HG03439 (cell line): ENCODE measurements around the gene GRIA2.
"Not testable (repeated sequence)": the region's sequence is repeated elsewhere in the genome, so short reads cannot be mapped to it uniquely, and the experiment has no call there.

Experiments used
- ATAC-seq: cut with Tn5 transposase; IDR thresholded peaks from one replicate; pipeline ENCODE4 v1.9.1; 2021; ENCODE audit warnings: mild to moderate bottlenecking, moderate library complexity; ENCODE audit not compliant: unreplicated experiment

The GRIA2 gene

GRCh38 chr4:157220371-157220881, at the start of gene GRIA2:
Gene GRIA2, plus strand, starts transcription at chr4:157220728. Its CDS starts 315 bp downstream, at chr4:157221043.
- no peak for ATAC-seq

GRCh38 chr4:157172011-157172410, 48.5 kb upstream of the GRIA2 start:
- ATAC-seq: no peak

- not testable (repeated sequence) for ATAC-seq
Measured at GRCh38 chr4:157180268-157180667, 40.3 kb upstream of the GRIA2 start.

- ATAC-seq: no peak
Measured at GRCh38 chr4:157184300-157184699, 36.2 kb upstream of the GRIA2 start.

GRCh38 chr4:157185363-157185762, 35.2 kb upstream of the GRIA2 start:
- no peak for ATAC-seq

- ATAC-seq: no peak
Measured at GRCh38 chr4:157195374-157195773, 25.2 kb upstream of the GRIA2 start.

- no peak for ATAC-seq
Measured at GRCh38 chr4:157196046-157196445, 24.5 kb upstream of the GRIA2 start.

- peak; percentile 61 for ATAC-seq
Measured at GRCh38 chr4:157204634-157205244, 15.8 kb upstream of the GRIA2 start.

GRCh38 chr4:157217708-157218107, 2.8 kb upstream of the GRIA2 start:
- ATAC-seq: no peak

GRCh38 chr4:157219711-157220370, 687 bp upstream of the GRIA2 start:
- ATAC-seq: no peak

GRCh38 chr4:157221426-157221894, 932 bp downstream of the GRIA2 start:
- ATAC-seq: no peak

- no peak for ATAC-seq
Measured at GRCh38 chr4:157221895-157222770, 1.6 kb downstream of the GRIA2 start.

- ATAC-seq: no peak
Measured at GRCh38 chr4:157222771-157223160, 2.2 kb downstream of the GRIA2 start.

GRCh38 chr4:157223456-157223855, 2.9 kb downstream of the GRIA2 start:
- ATAC-seq: no peak

- ATAC-seq: no peak
Measured at GRCh38 chr4:157225096-157225495, 4.6 kb downstream of the GRIA2 start.

GRCh38 chr4:157226035-157226434, 5.5 kb downstream of the GRIA2 start:
- ATAC-seq: no peak

- no peak for ATAC-seq
Measured at GRCh38 chr4:157226601-157227000, 6.1 kb downstream of the GRIA2 start.

GRCh38 chr4:157231525-157231924, 11.0 kb downstream of the GRIA2 start:
- no peak for ATAC-seq

- ATAC-seq: no peak
Measured at GRCh38 chr4:157242871-157243270, 22.3 kb downstream of the GRIA2 start.

GRCh38 chr4:157244348-157244747, 23.8 kb downstream of the GRIA2 start:
- no peak for ATAC-seq

GRCh38 chr4:157245351-157245750, 24.8 kb downstream of the GRIA2 start:
- no peak for ATAC-seq
